HCT116 (cell line): Measurements from ENCODE around the gene PPM1F. TPM values are rescaled to one million over a fixed set of nuclear protein-coding genes. Genes with fewer than 3 reads are reported as not detected.

Experiments used
- ATAC-seq: fragments of 200-7000 bp; cut with Tn5 transposase; 2 replicates; pipeline ENCODE4 v1.9.1; 2020; ENCODE audit warnings: mild to moderate bottlenecking, moderate library complexity
- BruUV-seq: library from RNA; stranded (reverse); fragments of 400-500 nt; replicated peaks from 2 replicates; lab custom pipeline; 2021; lab: Mats Ljungman, UMichigan
- CTCF ChIA-PET: fragments of 300-600 bp; sonication (Branson Sonifier 250); formaldehyde crosslinking; loops from one replicate; lab custom pipeline; 2021; ENCODE audit warnings: antibody characterized with exemption; lab: Charles Lee
- POLR2A ChIA-PET: fragments of 300-600, 350-600 bp; sonication (Branson Sonifier 250); formaldehyde crosslinking; loops from one replicate; lab custom pipeline; 2021; ENCODE audit warnings: antibody characterized with exemption; lab: Charles Lee
- RAD21 ChIA-PET, 2 experiments: fragments of 300-600 bp; sonication (Branson Sonifier 250); formaldehyde crosslinking; loops; one replicate each; lab custom pipeline; 2023; ENCODE audit warnings: low total read pairs in 2 of 2; ENCODE audit not compliant: uncharacterized antibody in 2 of 2, unreplicated experiment in 2 of 2, low non-redundant PET in 1 of 2; lab: Charles Lee
- DNase-seq: peaks from one replicate; pipeline ENCODE4 v3.0.0-alpha.2; 2010; ENCODE audit warnings: low read depth, low spot score
- H2AFZ ChIP-seq: fragments of 200-600 bp; shearing (Covaris generic), sonication (generic); 2 replicates; pipeline ENCODE4 v1.6.1; 2017; ENCODE audit warnings: low read depth, mixed run types, mixed read lengths, antibody characterized with exemption, low read length; ENCODE audit not compliant: poor library complexity, severe bottlenecking
- H3K27ac ChIP-seq: 2 replicates; pipeline ENCODE4 v1.5.1; 2012; ENCODE audit warnings: low read depth, low read length
- H3K27me3 ChIP-seq: fragments of 200-600 bp; sonication (generic); 2 replicates; pipeline ENCODE4 v1.6.1; 2016; ENCODE audit warnings: mixed run types, low read length, mixed read lengths; ENCODE audit not compliant: insufficient read depth
- H3K36me3 ChIP-seq, 2 experiments: fragments of 200-500 bp in 1 of 2; fragments of 200-600 bp in 1 of 2; sonication (Bioruptor generic) in 1 of 2; sonication (generic) in 1 of 2; 2 replicates each; pipeline versions ENCODE4 v1.5.1 to v1.6.1; 2014 to 2016; ENCODE audit warnings: low read length in 2 of 2, inconsistent platforms in 1 of 2, mixed read lengths in 1 of 2, mixed run types in 1 of 2; ENCODE audit not compliant: insufficient read depth in 2 of 2, control insufficient read depth in 1 of 2
- H3K4me1 ChIP-seq, 2 experiments: fragments of 200-600 bp in 1 of 2; sonication (generic) in 1 of 2; 2 replicates each; pipeline versions ENCODE4 v1.5.1 to v1.6.1; 2012 to 2017; ENCODE audit warnings: low read length in 2 of 2, inconsistent platforms in 1 of 2, mild to moderate bottlenecking in 1 of 2, mixed read lengths in 1 of 2, mixed run types in 1 of 2, moderate library complexity in 1 of 2; ENCODE audit not compliant: insufficient read depth in 2 of 2, control insufficient read depth in 1 of 2
- H3K4me2 ChIP-seq: fragments of 200-600 bp; sonication (generic); 2 replicates; pipeline ENCODE4 v1.6.1; 2017; ENCODE audit warnings: mixed run types, low read length, mixed read lengths
- H3K4me3 ChIP-seq, 2 experiments: fragments of 200-600 bp in 1 of 2; sonication (generic) in 1 of 2; replicated peaks in 1 of 2; 2 replicates each; pipeline ENCODE4 v1.5.1; 2011 to 2016; ENCODE audit warnings: low read length in 2 of 2, control low read depth in 1 of 2, low read depth in 1 of 2, mild to moderate bottlenecking in 1 of 2, mixed read lengths in 1 of 2, mixed run types in 1 of 2
- H3K79me2 ChIP-seq: fragments of 200-600 bp; sonication (generic); 2 replicates; pipeline ENCODE4 v1.6.1; 2017; ENCODE audit warnings: mild to moderate bottlenecking, mixed run types, low read length, moderate library complexity, mixed read lengths; ENCODE audit not compliant: insufficient read depth
- H3K9ac ChIP-seq: fragments of 200-600 bp; sonication (generic); 2 replicates; pipeline ENCODE4 v1.6.1; 2016; ENCODE audit warnings: low read length, mixed read lengths
- H3K9me2 ChIP-seq: fragments of 200-600 bp; sonication (generic), shearing (Covaris generic); 2 replicates; pipeline ENCODE4 v1.6.1; 2017; ENCODE audit warnings: mixed run types, mild to moderate bottlenecking, moderate library complexity; ENCODE audit not compliant: insufficient read depth
- H3K9me3 ChIP-seq, 2 experiments: fragments of 200-500 bp in 1 of 2; fragments of 200-600 bp in 1 of 2; sonication (Bioruptor generic) in 1 of 2; sonication (generic) in 1 of 2; 2 replicates each; pipeline ENCODE4 v1.6.1; 2014 to 2017; ENCODE audit warnings: low read length in 2 of 2, mixed read lengths in 2 of 2, inconsistent platforms in 1 of 2, low read depth in 1 of 2, mild to moderate bottlenecking in 1 of 2, mixed run types in 1 of 2, moderate library complexity in 1 of 2; ENCODE audit not compliant: control insufficient read depth in 1 of 2, insufficient read depth in 1 of 2
- H4K20me1 ChIP-seq: fragments of 200-600 bp; sonication (generic), shearing (Covaris generic); 2 replicates; pipeline ENCODE4 v1.6.1; 2017; ENCODE audit warnings: mixed run types, mild to moderate bottlenecking, moderate library complexity; ENCODE audit not compliant: insufficient read depth
- CBX3 ChIP-seq: IDR thresholded peaks from 2 replicates; pipeline ENCODE4 v1.6.1; 2012; ENCODE audit warnings: low read depth
- CEBPB ChIP-seq: IDR thresholded peaks from 2 replicates; pipeline ENCODE4 v1.6.1; 2012; ENCODE audit warnings: low read depth
- ELF1 ChIP-seq: IDR thresholded peaks from 2 replicates; pipeline ENCODE4 v1.6.1; 2012; ENCODE audit warnings: low read depth, borderline replicate concordance
- EZH2 ChIP-seq: fragments of 200-600 bp; sonication (generic); IDR thresholded peaks from 2 replicates; pipeline ENCODE4 v1.6.1; 2017; ENCODE audit warnings: antibody characterized with exemption, mixed run types
- EZH2phosphoT487 ChIP-seq: fragments of 200-600 bp; IDR thresholded peaks from 2 replicates; pipeline ENCODE4 v1.6.1; 2018; ENCODE audit warnings: antibody characterized with exemption, borderline replicate concordance
- REST ChIP-seq: IDR thresholded peaks from 2 replicates; pipeline ENCODE4 v1.6.1; 2012; ENCODE audit warnings: low read depth
- SP1 ChIP-seq: IDR thresholded peaks from 2 replicates; pipeline ENCODE4 v1.6.1; 2012; ENCODE audit warnings: low read depth
- SRF ChIP-seq: IDR thresholded peaks from 2 replicates; pipeline ENCODE4 v1.6.1; 2012; ENCODE audit warnings: low read depth
- TCF7L2 ChIP-seq: IDR thresholded peaks from 2 replicates; pipeline ENCODE4 v1.7.0; 2011; ENCODE audit warnings: borderline replicate concordance, inconsistent platforms; ENCODE audit not compliant: insufficient read depth, insufficient read length; ENCODE audit errors: extremely low read depth
- YY1 ChIP-seq: IDR thresholded peaks from 2 replicates; pipeline ENCODE4 v1.6.1; 2011; ENCODE audit warnings: low read length, low read depth, moderate library complexity, mild to moderate bottlenecking; ENCODE audit not compliant: insufficient replicate concordance; ENCODE audit errors: extremely low read depth
- ZNF274 ChIP-seq: fragments of 200-500 bp; sonication (Bioruptor generic); IDR thresholded peaks from 2 replicates; pipeline ENCODE4 v1.6.1; 2014; ENCODE audit warnings: mild to moderate bottlenecking, low read depth, low read length, inconsistent platforms
- intact Hi-C: fragments of 100-400 bp; cut with micrococcal nuclease; formaldehyde crosslinking; loops from 2 replicates; pipeline ENCODE4 v1.10.0; 2022
- total RNA-seq: library from RNA; stranded (reverse); gene quantifications from one replicate; pipeline ENCODE4 v1.2.1, GENCODE V29; 2021; ENCODE audit not compliant: unreplicated experiment
- TF ChIP-seq, protein P1 (sequence below), 3 experiments: fragments of 200-600 bp in 1 of 3; sonication (generic) in 1 of 3; IDR thresholded peaks in 2 of 3; conservative IDR thresholded peaks in 1 of 3; 2 replicates each; pipeline ENCODE4 v1.5.1; 2012 to 2017; ENCODE audit warnings: low read depth in 2 of 3, low read length in 2 of 3, antibody characterized with exemption in 1 of 3, borderline replicate concordance in 1 of 3, control low read depth in 1 of 3, mild to moderate bottlenecking in 1 of 3, mixed read lengths in 1 of 3, mixed run types in 1 of 3, moderate library complexity in 1 of 3; ENCODE audit not compliant: insufficient read depth in 1 of 3

PPM1F gene
- total RNA-seq, 1 experiment from 2014 or later, result 27.3 TPM

DNA sequence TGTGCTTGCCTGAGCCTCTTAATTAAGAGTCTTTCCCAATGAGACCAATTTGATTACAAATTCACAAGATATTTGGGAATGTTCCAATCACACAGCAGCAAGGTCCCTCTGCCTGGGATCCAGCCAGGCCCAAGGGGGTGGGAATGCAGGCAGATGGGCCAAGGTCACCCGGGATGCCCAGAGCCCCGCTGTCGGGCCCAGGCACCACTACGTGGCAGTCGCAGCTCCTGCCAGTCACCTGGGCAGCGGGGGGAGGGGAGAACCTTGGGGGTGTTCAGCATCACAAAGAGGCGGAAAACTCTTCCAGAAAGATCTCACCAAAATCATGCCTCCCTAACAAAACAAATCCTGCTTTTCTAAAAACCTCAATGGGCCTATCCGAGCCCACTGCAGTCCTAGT is 30.9 kb downstream of the PPM1F start:
- Histone ChIP-seq H3K4me2 (no peak overlapping the region), H3K27me3 (no peaks in the 10 kb centered on the region), H3K4me3 (no peak overlapping the region), H4K20me1 (no peaks in the 10 kb centered on the region), H3K9ac (no peak overlapping the region), H3K9me3 (no peaks in the 10 kb centered on the region), H3K9me2 (no peaks in the 10 kb centered on the region), H3K27ac (no peak overlapping the region), H3K4me1 (no peaks in the 10 kb centered on the region), H3K36me3 (no peaks in the 10 kb centered on the region; a peak in 1 of 4 replicates), H2AFZ (no peak overlapping the region), H3K79me2 (no peaks in the 10 kb centered on the region)
- no TSS peak for BruUV-seq
- POLR2A ChIA-PET, result no interaction called here
- intact Hi-C loops, result no loop called here
- RAD21 ChIA-PET, result no interaction called here
- DNase-seq (no peak), ATAC-seq (no peak)
- no peak for TF ChIP-seq SRF
- no peak for TF ChIP-seq CEBPB
- TF ChIP-seq ELF1, result no peak
- no peak for TF ChIP-seq EZH2phosphoT487
- CTCF ChIA-PET, result no interaction called here

DNA sequence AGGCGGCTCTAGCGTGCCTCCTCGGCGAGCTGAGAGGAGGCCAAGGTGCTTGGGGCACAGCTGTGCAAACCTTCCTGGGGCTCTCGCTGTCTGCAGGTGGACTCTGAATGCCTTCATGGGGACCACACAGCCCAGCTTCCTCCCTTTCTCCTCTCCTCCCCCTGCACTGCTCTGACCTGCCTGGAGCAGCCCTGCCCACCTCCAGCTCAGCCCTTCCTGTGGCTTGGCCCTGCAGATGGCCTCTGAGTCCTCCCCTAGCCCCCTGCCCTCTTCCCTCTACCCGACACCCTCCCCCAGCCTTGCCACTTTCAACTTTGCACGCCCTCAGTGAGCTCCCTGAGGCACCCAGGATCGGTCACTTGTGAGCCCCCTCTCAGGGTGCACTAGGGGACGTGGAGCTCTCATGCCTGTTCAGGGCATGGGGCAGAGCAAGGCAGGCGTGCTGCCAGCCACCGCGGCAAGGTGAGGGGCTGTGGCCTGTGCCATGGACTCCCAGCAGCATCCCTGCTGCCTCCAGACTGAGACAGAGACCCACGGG is 31.4 kb downstream of the PPM1F start:
- ATAC-seq, result peak; percentile 17; the same call in 1 of the 2 replicates
- no TSS peak for BruUV-seq
- Histone ChIP-seq H3K9me2 (no peaks in the 10 kb centered on the region), H3K36me3 (no peaks in the 10 kb centered on the region; a peak in 1 of 4 replicates), H3K4me2 (no peak overlapping the region), H3K4me3 (no peak overlapping the region), H3K4me1 (no peaks in the 10 kb centered on the region), H3K27me3 (no peaks in the 10 kb centered on the region), H2AFZ (no peak overlapping the region), H3K9ac (no peak overlapping the region), H3K9me3 (no peaks in the 10 kb centered on the region), H3K79me2 (no peaks in the 10 kb centered on the region), H4K20me1 (no peaks in the 10 kb centered on the region), H3K27ac (no peak overlapping the region)
- no peak for TF ChIP-seq EZH2
- no peak for TF ChIP-seq CBX3
- TF ChIP-seq, protein P1, sequence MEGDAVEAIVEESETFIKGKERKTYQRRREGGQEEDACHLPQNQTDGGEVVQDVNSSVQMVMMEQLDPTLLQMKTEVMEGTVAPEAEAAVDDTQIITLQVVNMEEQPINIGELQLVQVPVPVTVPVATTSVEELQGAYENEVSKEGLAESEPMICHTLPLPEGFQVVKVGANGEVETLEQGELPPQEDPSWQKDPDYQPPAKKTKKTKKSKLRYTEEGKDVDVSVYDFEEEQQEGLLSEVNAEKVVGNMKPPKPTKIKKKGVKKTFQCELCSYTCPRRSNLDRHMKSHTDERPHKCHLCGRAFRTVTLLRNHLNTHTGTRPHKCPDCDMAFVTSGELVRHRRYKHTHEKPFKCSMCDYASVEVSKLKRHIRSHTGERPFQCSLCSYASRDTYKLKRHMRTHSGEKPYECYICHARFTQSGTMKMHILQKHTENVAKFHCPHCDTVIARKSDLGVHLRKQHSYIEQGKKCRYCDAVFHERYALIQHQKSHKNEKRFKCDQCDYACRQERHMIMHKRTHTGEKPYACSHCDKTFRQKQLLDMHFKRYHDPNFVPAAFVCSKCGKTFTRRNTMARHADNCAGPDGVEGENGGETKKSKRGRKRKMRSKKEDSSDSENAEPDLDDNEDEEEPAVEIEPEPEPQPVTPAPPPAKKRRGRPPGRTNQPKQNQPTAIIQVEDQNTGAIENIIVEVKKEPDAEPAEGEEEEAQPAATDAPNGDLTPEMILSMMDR (IDR thresholded peaks at IDR 0.05 in 2 of 3, conservative IDR thresholded peaks at IDR 0.05 in 1 of 3; ENCODE audit: borderline replicate concordance in 1 of 3, insufficient read depth in 1 of 3, low read depth in 2 of 3, low read length in 2 of 3), result no peak
- no peak for TF ChIP-seq ZNF274
- TF ChIP-seq REST, result no peak
- no peak for TF ChIP-seq CEBPB
- TF ChIP-seq TCF7L2, result no peak
- no peak for TF ChIP-seq YY1
- no peak for TF ChIP-seq SP1
- RAD21 ChIA-PET, result no interaction called here
- DNase-seq, result no peak
- intact Hi-C loops, result no loop called here
- POLR2A ChIA-PET, result no interaction called here
- CTCF ChIA-PET, result no interaction called here
